ENCODE measurements around the gene HSF4.

GRCh38 chr16:67188798-67189197 is 24.3 kb downstream of the HSF4 start:
- TF ChIP-seq EZH2 (IDR thresholded peaks at IDR 0.05; ENCODE audit: borderline replicate concordance, low read depth, low read length, poor library complexity, severe bottlenecking) = no peak
- TF ChIP-seq, protein P1, sequence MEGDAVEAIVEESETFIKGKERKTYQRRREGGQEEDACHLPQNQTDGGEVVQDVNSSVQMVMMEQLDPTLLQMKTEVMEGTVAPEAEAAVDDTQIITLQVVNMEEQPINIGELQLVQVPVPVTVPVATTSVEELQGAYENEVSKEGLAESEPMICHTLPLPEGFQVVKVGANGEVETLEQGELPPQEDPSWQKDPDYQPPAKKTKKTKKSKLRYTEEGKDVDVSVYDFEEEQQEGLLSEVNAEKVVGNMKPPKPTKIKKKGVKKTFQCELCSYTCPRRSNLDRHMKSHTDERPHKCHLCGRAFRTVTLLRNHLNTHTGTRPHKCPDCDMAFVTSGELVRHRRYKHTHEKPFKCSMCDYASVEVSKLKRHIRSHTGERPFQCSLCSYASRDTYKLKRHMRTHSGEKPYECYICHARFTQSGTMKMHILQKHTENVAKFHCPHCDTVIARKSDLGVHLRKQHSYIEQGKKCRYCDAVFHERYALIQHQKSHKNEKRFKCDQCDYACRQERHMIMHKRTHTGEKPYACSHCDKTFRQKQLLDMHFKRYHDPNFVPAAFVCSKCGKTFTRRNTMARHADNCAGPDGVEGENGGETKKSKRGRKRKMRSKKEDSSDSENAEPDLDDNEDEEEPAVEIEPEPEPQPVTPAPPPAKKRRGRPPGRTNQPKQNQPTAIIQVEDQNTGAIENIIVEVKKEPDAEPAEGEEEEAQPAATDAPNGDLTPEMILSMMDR (conservative IDR thresholded peaks at IDR 0.05; ENCODE audit: low read depth, low read length) = no peak

All from A673 (cell line).